GM12891 (cell line): Measurements from ENCODE around the gene EPYC.

ENCODE experiments used
- POLR2A ChIP-seq: IDR thresholded peaks from 2 replicates; pipeline ENCODE4 v1.6.1; 2011; ENCODE audit warnings: low read depth, low read length, control low read depth
- POLR2AphosphoS5 ChIP-seq: IDR thresholded peaks from 2 replicates; pipeline ENCODE4 v1.6.1; 2011; ENCODE audit warnings: low read depth, low read length, control low read depth

DNA sequence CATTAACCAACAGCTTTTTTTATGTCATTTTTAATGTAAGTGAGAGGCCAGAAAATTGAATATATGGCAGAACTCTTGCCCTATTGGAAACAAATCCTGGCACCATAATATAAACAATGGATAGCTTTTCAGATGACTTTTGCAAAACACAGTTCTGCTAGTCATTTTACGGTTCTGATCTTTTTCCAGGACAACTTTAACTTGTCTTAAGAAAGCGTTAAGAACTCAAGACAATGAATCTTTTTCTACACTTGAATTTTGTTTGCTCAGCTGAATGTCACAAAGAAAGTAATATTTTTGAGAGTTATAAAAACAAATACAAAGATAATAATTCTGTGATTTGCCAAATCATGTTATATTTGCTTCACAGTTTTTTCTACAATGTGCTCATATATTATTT is 39.8 kb upstream of the EPYC start:
- TF ChIP-seq POLR2A (no peak), POLR2AphosphoS5 (no peak)
